Right ventricle myocardium superior (tissue), 1 donor: ENCODE measurements around the gene MIS18BP1. TPM values are rescaled to one million over a fixed set of nuclear protein-coding genes. Genes with fewer than 3 reads are reported as not detected.

Source experiments
- ATAC-seq: fragments of 200-7000 bp; cut with Tn5 transposase; one replicate; pipeline ENCODE4 v1.9.1; 2020; ENCODE audit warnings: mild to moderate bottlenecking; ENCODE audit not compliant: poor library complexity
- DNase-seq: peaks from one replicate; pipeline ENCODE4 v3.0.0-alpha.2; 2020
- intact Hi-C: fragments of 100-400 bp; cut with DNase I; formaldehyde crosslinking; loops from one replicate; pipeline ENCODE4 v1.11.2; 2022
- total RNA-seq: library from RNA; stranded (reverse); fragmentation: NEBNext Ultra II Directional; extraction: Animal tissue kit (Norgen Biotek cat#: 25700); gene quantifications from one replicate; pipeline ENCODE4 v1.2.1, GENCODE V29; 2021
- donor health status: DM: no; HTN: yes; CAD: no; lungs with severe emphysema.

Gene MIS18BP1
- total RNA-seq, 1 donor from 2014 or later: 6.7 TPM

GRCh38 chr14:45181329-45181728 is 71.7 kb downstream of the MIS18BP1 start:
- ATAC-seq (no peak), DNase-seq (no peak)
- intact Hi-C loops: no loop called here

GRCh38 chr14:45177076-45177475 is 75.9 kb downstream of the MIS18BP1 start:
- DNase-seq: no peak
- intact Hi-C loops: no loop called here
- ATAC-seq: no peak

- no peak for DNase-seq
- intact Hi-C loops: no loop called here
- no peak for ATAC-seq
These were observed 83.1 kb downstream of the MIS18BP1 start for GRCh38 chr14:45169906-45170305.

- DNase-seq: no peak
- ATAC-seq: no peak
- intact Hi-C loops: no loop called here
These were observed 96.9 kb downstream of the MIS18BP1 start for GRCh38 chr14:45156067-45156466.

Other genes starting within 250 kb of the MIS18BP1 start
- 12.9 TPM for gene PRPF39, start 169.1 kb downstream of the MIS18BP1 start, total RNA-seq
- 124 TPM for gene FKBP3, start 118.7 kb downstream of the MIS18BP1 start, total RNA-seq
- 2.9 TPM for gene FANCM, start 117.3 kb downstream of the MIS18BP1 start, total RNA-seq